ENCODE results near the gene ABCC3. TPM values are rescaled to one million over a fixed set of nuclear protein-coding genes. Genes with fewer than 3 reads are reported as not detected.
A peak's percentile ranks its signal among the peaks of the same experiment; 100 is the strongest.

Gene ABCC3
- total RNA-seq, 1 experiment from 2014 or later, result 0.56 TPM

GRCh38 chr17:50626037-50626574 lies 8.6 kb upstream of the ABCC3 start:
- no TSS peak for BruUV-seq (replicated peaks)
- Histone ChIP-seq H3K27ac (ENCODE audit: low read depth, low read length, poor library complexity, severe bottlenecking) (no peak overlapping the region), H3K4me3 (ENCODE audit: low read depth, low read length, poor library complexity, severe bottlenecking) (no peak overlapping the region), H3K36me3 (ENCODE audit: insufficient read depth, low read length, poor library complexity, severe bottlenecking) (no peaks in the 10 kb centered on the region), H3K4me1 (ENCODE audit: insufficient read depth, low read length, poor library complexity, severe bottlenecking) (peaks cover 22% of the 10 kb centered on the region), H3K9me3 (ENCODE audit: low read depth, low read length, poor library complexity, severe bottlenecking) (no peaks in the 10 kb centered on the region), H3K27me3 (replicated peaks; ENCODE audit: insufficient read depth, low read depth, low read length, poor library complexity) (no peaks in the 10 kb centered on the region)
- DNase-seq (ENCODE audit: low spot score), result peak; percentile 81
- intact Hi-C loops (cut with micrococcal nuclease; ENCODE audit: unreplicated experiment), result loop anchor here (1.0 to 2.0 kb wide), 3 partner anchors 75 to 143 kb away; partner anchors contain the start of gene SPATA20
- ChIA-PET POLR2A (ENCODE audit: low non-redundant PET) (no interaction called here), CTCF (interaction anchor here (0.6 to 1.8 kb wide), 9 partner anchors 13 to 317 kb away, joined by 3 to 20 read pairs (median 3); partner anchors contain the start of gene SPATA20)
- no peak for TF ChIP-seq EZH2 (IDR thresholded peaks at IDR 0.05; ENCODE audit: borderline replicate concordance, low read depth, low read length, poor library complexity, severe bottlenecking)
- TF ChIP-seq, protein P1, sequence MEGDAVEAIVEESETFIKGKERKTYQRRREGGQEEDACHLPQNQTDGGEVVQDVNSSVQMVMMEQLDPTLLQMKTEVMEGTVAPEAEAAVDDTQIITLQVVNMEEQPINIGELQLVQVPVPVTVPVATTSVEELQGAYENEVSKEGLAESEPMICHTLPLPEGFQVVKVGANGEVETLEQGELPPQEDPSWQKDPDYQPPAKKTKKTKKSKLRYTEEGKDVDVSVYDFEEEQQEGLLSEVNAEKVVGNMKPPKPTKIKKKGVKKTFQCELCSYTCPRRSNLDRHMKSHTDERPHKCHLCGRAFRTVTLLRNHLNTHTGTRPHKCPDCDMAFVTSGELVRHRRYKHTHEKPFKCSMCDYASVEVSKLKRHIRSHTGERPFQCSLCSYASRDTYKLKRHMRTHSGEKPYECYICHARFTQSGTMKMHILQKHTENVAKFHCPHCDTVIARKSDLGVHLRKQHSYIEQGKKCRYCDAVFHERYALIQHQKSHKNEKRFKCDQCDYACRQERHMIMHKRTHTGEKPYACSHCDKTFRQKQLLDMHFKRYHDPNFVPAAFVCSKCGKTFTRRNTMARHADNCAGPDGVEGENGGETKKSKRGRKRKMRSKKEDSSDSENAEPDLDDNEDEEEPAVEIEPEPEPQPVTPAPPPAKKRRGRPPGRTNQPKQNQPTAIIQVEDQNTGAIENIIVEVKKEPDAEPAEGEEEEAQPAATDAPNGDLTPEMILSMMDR (conservative IDR thresholded peaks at IDR 0.05; ENCODE audit: low read depth, low read length), result peak; percentile 76

DNA sequence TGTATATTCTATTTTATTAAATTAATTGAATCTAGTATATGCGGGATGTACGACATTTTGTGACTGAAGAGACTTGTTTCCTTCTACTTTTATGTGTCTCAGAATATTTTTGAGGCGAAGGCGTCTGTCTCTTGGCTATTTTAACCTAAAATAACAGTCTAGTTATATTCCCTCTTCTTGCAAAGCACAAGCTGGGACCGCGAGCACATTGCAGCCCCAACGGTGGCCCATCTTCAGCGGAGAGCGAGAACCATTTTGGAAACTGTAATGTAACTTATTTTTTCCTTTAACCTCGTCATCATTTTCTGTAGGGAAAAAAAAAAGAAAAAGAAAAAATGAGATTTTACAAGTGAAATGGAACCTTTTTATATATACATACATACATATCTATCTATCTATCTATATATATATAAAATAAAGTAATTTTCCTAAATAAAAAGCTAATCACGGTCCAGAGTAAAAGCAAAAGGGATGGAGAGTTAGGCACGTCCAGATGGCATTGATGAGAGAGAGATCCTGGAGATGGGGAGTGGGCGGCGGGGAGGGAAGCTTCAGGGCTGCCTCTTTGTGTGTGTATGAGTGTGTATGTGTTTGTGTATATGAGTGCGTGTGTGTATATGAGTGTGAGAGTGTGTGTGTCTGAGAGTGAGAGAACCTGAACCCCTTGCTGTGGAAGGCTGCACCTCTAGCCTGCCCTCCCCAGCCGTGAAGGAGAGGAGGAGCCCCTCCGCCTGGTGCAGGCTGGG lies 7.5 kb upstream of the ABCC3 start:
- ChIA-PET CTCF (interaction anchor here (0.6 to 1.8 kb wide), 2 partner anchors 12 to 142 kb away, joined by 3 to 8 read pairs; no protein-coding TSS in a partner anchor), POLR2A (ENCODE audit: low non-redundant PET) (no interaction called here)
- BruUV-seq (replicated peaks), result no TSS peak
- Histone ChIP-seq H3K27me3 (replicated peaks; ENCODE audit: insufficient read depth, low read depth, low read length, poor library complexity) (no peaks in the 10 kb centered on the region), H3K27ac (ENCODE audit: low read depth, low read length, poor library complexity, severe bottlenecking) (no peak overlapping the region), H3K4me3 (ENCODE audit: low read depth, low read length, poor library complexity, severe bottlenecking) (no peak overlapping the region), H3K4me1 (ENCODE audit: insufficient read depth, low read length, poor library complexity, severe bottlenecking) (peaks cover 26% of the 10 kb centered on the region), H3K9me3 (ENCODE audit: low read depth, low read length, poor library complexity, severe bottlenecking) (no peaks in the 10 kb centered on the region), H3K36me3 (ENCODE audit: insufficient read depth, low read length, poor library complexity, severe bottlenecking) (no peaks in the 10 kb centered on the region)
- intact Hi-C loops (cut with micrococcal nuclease; ENCODE audit: unreplicated experiment), result loop anchor here (2.0 kb wide), 1 partner anchor 144 kb away; no protein-coding TSS in a partner anchor
- DNase-seq (ENCODE audit: low spot score), result no peak
- TF ChIP-seq EZH2 (IDR thresholded peaks at IDR 0.05; ENCODE audit: borderline replicate concordance, low read depth, low read length, poor library complexity, severe bottlenecking), result no peak
- TF ChIP-seq, protein P1 (conservative IDR thresholded peaks at IDR 0.05; ENCODE audit: low read depth, low read length), result no peak

GRCh38 chr17:50627782-50628601 lies 6.7 kb upstream of the ABCC3 start:
- TF ChIP-seq, protein P1 (conservative IDR thresholded peaks at IDR 0.05; ENCODE audit: low read depth, low read length), result no peak
- TF ChIP-seq EZH2 (IDR thresholded peaks at IDR 0.05; ENCODE audit: borderline replicate concordance, low read depth, low read length, poor library complexity, severe bottlenecking), result no peak
- Histone ChIP-seq H3K9me3 (ENCODE audit: low read depth, low read length, poor library complexity, severe bottlenecking) (no peaks in the 10 kb centered on the region), H3K27me3 (replicated peaks; ENCODE audit: insufficient read depth, low read depth, low read length, poor library complexity) (no peaks in the 10 kb centered on the region), H3K4me1 (ENCODE audit: insufficient read depth, low read length, poor library complexity, severe bottlenecking) (peaks cover 28% of the 10 kb centered on the region), H3K27ac (ENCODE audit: low read depth, low read length, poor library complexity, severe bottlenecking) (no peak overlapping the region), H3K4me3 (ENCODE audit: low read depth, low read length, poor library complexity, severe bottlenecking) (no peak overlapping the region), H3K36me3 (ENCODE audit: insufficient read depth, low read length, poor library complexity, severe bottlenecking) (no peaks in the 10 kb centered on the region)
- POLR2A ChIA-PET (ENCODE audit: low non-redundant PET), result no interaction called here
- BruUV-seq (replicated peaks), result no TSS peak
- no peak for DNase-seq (ENCODE audit: low spot score)
- CTCF ChIA-PET, result interaction anchor here (0.6 kb wide), 2 partner anchors 21 to 142 kb away, joined by 3 to 6 read pairs; no protein-coding TSS in a partner anchor
- intact Hi-C loops (cut with micrococcal nuclease; ENCODE audit: unreplicated experiment), result loop anchor here (2.0 kb wide), 1 partner anchor 145 kb away; no protein-coding TSS in a partner anchor

Measured in A673 (cell line).